GM19025 (cell line): ENCODE data around the gene UACA.
"Not testable (repeated sequence)": the region's sequence is repeated elsewhere in the genome, so short reads cannot be mapped to it uniquely, and the experiment has no call there.

Source experiments
- ATAC-seq: cut with Tn5 transposase; IDR thresholded peaks from one replicate; pipeline ENCODE4 v1.9.1; 2021; ENCODE audit warnings: mild to moderate bottlenecking, low read depth, moderate library complexity; ENCODE audit not compliant: unreplicated experiment

Gene UACA

GRCh38 chr15:70679919-70680231, 83.5 kb downstream of the UACA start:
- no peak for ATAC-seq

DNA sequence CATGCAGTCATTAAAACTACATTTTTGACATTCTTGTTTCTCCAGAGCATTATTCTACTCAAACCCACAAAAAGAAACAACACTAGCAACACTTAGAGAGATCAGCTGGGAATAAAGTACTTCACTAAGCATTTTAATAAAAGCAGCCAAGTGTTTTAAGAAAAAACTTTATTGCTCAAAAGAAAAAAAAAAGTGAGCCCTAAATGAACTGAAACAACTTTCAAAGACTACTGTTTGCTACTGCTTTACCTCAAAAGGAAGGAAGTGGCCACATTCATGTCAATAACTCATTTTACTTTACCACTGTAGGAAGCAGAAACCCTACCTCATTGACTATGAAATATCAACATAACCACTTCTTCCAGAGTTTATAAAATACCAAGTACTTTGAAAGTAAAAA, 91.3 kb downstream of the UACA start:
- no peak for ATAC-seq

GRCh38 chr15:70670680-70671079, 92.7 kb downstream of the UACA start:
- no peak for ATAC-seq

DNA sequence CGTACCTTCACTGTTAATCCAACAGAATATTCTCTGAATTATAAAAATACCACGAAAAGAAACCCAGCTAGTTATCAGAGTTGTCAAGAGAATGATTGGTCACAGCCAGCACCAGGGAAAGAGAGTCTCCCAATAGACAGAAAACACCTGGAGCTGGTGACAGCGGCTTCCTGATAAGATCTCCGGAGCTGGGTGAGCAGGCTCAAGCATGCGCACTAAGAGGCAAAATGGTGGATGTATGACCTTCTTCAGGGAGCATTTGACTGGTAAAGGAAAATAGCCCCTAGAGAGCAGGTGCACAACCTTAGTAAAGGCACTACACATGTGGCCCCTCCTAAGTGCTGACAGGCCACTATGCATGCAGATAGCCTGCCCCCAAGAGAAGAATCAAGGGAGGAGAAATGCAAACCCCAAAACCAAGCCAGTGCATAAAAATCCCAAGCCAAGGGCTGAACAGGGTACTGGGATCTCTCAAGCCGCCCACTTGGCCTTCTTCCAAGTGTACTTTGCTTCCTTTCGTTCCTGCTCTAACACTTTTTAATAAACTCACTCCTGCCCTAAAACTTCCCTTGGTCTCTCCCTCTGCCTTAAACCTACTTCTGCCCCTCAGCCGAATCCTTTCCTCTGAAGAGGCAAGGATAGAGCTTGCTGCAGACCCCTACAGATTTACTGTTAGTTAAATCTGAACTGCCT, 93.2 kb downstream of the UACA start:
- ATAC-seq, result no peak

- ATAC-seq, result peak; percentile 64
Measured at GRCh38 chr15:70669006-70669602, 94.3 kb downstream of the UACA start.

DNA sequence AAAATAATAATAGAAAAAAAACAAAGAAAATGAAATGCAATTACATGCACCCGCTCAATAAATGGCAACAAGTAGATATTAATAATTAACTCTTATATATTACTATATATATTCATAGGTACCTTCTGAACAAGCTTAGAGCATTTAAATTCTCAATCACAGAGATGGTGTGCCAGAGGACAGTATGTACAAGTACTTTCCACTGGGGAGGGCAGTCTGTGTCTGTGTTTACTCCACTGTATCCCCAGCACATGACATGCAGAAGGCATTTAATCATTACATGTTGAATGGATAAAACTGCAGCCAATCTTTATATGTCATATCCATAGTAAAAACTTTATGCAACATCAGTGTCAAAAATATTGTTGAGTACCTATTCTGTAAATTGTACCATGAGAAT, 97.8 kb downstream of the UACA start:
- ATAC-seq, result no peak

DNA sequence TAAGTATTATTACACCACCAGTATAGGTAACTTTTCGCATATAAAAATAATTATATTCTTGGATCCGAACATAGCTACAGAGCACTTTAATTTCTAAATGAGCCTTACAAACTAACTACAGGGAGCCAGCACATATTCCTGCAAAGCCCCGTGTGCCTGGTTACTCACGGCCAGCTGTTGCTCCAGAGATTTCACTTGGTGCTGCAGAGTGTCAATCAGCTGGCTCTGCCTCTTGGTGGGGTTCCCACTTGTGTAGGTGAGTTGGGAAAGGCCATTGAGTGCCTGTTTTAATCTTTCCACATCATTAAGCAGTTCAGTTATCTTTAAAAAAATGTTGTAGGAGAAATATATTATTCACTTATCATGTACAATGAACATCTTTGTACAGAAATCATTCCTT, 98.9 kb downstream of the UACA start:
- no peak for ATAC-seq

- not testable (repeated sequence) for ATAC-seq
Measured at GRCh38 chr15:70663069-70663468, 100.3 kb downstream of the UACA start.

DNA sequence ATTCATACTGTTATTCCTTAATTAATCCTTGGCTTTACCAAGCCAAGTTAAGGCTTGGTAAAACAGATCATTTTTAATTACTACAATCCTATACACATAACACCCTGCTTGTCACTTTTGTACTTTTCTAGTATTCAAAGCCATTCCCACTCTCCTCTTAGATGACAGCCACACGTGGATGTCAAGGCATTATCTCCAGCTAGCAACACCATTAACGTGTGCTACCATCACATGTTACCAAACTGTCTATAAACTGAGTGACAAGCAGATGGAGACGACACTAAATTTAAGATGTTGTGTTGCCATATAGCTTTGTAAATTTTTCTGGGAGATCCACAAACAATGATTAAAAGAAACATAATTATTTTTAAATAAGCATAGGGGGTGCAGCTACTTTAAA, 103.7 kb downstream of the UACA start:
- no peak for ATAC-seq

GRCh38 chr15:70658641-70659040, 104.7 kb downstream of the UACA start:
- no peak for ATAC-seq

DNA sequence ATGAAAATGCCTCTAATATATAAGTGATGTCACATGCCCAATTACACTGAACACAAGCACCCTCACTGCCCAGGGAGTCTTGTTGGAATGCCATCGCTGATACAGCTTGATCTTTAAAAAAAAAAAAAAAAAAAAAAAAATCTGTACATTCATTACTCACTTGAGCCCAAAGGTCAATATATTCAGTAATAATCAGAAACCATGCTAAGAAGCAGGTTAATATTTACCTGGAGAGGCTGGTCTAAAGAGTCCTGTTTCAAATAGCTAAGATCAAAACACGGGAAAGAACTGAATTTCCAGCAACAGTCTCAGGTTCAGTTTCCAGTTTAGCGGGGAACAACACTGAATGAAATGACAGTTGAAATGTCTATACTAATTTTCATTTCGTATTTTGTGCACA, 109.9 kb downstream of the UACA start:
- no peak for ATAC-seq

DNA sequence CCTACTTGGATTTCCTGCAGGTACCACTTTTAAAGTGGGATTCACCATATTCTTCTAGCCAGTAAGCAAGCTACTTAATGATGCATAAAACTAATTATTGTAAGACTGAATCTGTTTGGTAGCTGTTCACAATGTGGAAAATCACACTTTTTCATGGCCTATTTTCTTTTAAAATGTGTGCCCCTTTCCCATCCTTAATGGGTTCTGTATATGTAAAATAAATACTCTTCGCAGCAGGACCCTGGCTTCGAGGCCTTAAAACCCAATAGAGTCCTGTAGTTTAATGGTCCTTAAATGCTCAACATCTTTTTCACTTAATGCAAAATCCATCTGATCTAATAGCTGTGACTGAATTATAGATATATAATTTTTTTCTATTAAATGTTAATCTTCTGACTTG, 111.0 kb downstream of the UACA start:
- no peak for ATAC-seq

DNA sequence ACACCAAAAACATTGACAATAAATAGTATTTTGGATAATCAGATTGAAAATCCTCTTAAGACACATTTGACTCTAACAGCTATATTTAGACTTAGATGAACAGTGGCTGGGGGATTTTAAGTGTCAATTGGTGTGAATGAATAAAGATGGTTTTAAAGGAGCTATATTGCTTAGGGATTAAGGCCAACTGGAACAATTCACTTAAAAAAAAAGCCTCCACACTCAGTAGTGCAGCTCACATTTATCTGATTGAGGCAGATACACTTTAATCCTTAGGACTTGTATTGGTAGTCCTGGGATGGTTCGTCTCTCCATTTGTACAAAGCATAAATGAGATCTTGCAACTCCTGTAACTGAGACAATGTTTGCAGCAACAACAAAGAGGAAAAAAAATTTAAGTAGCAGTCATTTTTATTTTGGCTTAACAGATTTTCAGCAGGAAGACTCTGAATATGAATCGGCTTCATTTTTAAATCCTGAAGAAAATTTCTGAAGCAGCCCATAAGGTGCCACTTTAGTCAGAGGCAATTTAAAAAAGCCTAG, 112.0 kb downstream of the UACA start:
- ATAC-seq, result no peak

DNA sequence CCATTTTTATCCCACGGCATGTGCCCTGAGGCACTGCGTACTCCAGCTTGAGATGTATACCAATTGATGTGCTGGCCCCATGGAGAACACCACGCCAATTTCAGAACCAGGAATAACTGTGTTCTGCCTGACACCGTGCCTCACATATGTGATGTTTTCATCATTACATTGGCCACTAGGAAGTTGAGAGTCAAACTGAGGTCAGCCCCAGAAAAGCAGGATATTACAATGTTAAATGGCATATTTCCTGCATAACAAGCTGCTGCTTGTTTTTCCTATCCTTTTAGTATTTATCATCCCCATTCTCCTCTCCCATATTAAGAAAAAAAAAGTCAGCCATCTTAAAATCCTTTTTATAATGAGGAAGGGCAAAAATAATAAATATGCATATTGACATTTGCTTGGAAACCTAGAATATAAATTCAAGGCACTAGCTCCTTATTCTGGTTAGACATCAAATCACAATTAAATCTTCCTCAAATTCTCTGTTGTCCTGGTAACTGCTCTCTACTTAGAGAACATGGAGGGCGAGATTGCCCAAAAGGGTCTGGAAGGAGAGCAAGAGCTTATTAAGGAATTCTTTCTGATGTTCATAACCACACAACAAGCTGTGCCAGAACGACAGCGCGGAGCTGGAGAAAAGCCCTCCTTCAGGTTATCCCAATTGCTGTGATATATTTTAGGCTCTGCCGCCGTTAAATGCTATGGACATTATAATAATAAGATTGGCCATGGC, 112.6 kb downstream of the UACA start:
- ATAC-seq, result no peak

GRCh38 chr15:70647396-70647795, 116.0 kb downstream of the UACA start:
- no peak for ATAC-seq

GRCh38 chr15:70646169-70646568, 117.2 kb downstream of the UACA start:
- ATAC-seq, result no peak

DNA sequence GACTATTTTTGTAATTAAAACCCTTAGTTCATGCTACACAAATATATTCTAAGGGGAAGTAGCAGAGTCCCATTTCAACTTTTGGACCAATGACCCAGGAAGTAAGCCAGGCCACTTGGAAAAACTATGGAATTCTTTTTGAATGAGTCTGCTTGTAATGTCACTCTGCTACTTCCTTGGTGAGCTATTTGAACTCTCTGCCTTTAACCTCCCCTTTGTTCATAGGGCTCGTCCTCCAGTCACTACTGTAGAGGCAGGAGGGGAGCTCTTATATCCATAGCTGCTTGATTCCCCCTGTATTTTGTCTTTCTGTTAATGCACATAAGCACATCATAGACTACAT, 119.6 kb downstream of the UACA start:
- no peak for ATAC-seq

DNA sequence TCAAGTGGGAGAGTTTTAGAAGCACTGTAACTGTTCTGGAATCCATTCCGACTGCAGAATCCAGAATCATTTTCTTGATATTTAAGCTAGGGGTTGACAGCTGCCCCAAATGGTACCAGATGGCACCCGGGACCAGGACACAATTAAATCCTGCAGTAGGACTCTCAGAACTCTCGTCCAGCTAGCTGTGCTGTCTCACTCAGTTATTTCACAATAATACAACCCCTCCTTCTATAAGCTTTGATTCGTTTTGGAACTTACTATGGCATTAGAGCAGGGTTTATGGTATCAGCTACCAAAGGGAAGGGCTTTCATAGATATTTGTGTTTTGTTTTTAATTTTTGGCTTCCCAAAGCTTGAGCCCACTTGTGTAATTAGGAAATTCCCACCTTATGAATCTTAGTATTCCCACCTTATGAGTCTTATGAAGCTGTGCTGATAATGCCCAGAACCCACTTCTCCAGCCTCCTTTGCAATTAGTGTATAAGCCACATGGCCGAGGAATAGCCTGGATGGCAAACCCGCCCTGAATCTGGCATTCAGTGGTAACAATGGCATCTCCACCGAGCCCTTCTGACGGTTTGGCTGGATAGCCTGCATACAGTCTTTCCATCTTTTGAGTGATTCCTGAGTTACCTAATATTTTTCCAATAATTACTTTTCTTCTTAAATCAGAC, 120.1 kb downstream of the UACA start:
- ATAC-seq, result no peak

DNA sequence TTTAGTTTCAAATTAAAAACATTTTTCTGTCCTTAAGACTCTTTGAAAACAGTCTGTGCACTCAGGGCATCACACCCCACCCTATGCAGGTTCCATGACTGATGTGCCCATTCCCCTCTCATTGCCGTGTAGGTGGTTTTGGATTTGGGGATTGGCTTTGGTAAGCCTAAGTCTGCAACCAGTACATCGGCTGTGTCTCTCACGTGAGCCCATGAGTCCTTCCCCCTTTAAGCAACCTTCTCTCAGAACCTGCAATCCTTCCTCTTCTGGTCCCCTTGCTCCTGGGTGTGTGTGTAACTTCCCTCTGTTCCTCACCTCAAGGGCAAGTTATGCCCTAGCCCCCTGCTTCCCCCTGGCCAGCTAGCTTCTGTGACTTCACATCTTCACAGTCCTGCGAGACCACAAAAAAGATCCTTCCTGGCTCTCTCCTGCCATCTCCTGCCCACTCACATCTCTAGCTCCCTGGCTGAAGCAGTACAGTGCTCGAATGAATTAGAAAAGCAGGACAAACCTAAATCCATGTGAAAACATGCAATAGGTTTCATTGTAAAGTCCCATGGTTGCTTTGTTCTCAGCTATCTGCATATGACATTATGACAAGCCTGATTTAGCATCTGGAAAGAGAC, 126.7 kb downstream of the UACA start:
- no peak for ATAC-seq

DNA sequence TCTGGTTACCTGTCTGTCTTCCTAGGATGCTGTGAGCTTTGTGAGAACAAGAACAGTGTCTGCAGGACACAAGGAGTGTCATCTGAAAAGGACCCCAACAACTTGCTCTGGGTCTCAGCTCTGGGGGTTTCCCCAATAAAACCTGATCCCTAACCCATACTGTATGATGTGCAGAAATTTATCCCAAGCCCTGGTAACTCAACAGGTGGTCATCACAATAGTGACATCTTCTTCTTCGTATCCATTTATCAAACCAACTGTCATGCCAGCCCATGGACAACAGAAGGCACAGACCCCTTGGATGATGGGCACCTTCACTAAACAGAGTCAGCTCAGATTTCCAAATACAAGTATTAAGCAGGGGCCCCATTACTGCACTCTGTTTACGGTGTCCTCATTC, 127.5 kb downstream of the UACA start:
- ATAC-seq, result no peak

- ATAC-seq, result no peak
Measured at GRCh38 chr15:70633991-70634390, 129.4 kb downstream of the UACA start.
